GM19043 (cell line): ENCODE data around the gene PTCRA.
"Not testable (repeated sequence)": the region's sequence is repeated elsewhere in the genome, so short reads cannot be mapped to it uniquely, and the experiment has no call there.

Experiments used
- ATAC-seq: cut with Tn5 transposase; IDR thresholded peaks from one replicate; pipeline ENCODE4 v1.9.1; 2021; ENCODE audit warnings: low read depth; ENCODE audit not compliant: unreplicated experiment

The PTCRA gene

DNA sequence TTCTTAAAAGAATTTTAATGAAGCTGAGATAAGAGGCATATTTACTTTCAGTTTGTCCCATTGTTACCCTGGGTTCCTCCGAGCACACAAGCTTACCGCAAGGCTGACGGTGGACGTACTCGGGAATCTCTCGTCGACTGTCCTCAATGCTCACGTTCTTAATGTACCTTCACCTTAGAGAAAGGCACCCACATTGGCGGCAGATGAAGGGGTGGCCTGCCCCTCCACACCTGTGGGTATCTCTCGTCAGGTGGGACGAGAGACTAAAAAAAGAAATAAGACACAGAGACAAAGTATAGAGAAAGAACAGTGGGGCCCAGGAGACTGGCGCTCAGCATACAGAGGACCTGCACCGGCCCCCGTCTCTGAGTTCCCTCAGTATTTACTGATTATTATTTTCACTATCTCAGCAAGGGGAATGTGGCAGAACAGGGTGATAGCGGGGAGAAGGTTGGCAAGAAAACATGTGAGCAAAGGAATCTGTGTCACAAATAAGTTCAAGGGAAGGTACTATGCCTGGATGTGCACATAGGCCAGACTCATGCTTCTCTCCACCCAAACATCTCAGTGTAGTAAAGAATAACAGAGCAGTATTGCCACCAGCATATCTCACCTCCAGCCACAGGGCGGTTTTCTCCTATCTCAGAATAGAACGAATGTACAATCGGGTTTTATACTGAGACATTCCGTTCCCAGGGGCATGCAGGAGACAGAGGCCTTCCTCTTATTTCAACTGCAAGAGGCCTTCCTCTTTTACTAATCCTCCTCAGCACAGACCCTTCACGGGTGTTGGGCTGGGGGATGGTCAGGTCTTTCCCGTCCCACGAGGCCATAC, 13.2 kb upstream of the PTCRA start:
- ATAC-seq: not testable (repeated sequence)

DNA sequence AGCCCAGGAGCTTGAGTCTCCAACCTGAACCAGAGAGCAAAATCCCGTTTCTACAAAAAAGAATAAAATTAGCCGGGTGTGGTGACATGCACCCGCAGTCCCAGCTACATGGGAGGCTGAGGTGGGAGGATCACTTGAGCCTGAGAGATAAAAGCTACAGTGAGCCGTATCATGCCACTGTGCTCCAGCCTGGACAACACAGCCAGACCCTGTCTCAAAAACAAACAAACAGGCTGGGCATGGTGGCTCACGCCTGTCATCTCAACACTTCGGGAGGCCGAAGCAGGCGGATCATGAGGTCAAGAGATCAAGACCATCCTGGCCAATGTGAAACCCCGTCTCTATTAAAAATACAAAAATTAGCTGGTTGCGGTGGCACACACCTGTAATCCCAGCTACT, 11.4 kb upstream of the PTCRA start:
- ATAC-seq: no peak

- ATAC-seq: no peak
Observed at GRCh38 chr6:42907336-42907735, 8.5 kb upstream of the PTCRA start.

GRCh38 chr6:42909835-42910234, 6.0 kb upstream of the PTCRA start:
- no peak for ATAC-seq

DNA sequence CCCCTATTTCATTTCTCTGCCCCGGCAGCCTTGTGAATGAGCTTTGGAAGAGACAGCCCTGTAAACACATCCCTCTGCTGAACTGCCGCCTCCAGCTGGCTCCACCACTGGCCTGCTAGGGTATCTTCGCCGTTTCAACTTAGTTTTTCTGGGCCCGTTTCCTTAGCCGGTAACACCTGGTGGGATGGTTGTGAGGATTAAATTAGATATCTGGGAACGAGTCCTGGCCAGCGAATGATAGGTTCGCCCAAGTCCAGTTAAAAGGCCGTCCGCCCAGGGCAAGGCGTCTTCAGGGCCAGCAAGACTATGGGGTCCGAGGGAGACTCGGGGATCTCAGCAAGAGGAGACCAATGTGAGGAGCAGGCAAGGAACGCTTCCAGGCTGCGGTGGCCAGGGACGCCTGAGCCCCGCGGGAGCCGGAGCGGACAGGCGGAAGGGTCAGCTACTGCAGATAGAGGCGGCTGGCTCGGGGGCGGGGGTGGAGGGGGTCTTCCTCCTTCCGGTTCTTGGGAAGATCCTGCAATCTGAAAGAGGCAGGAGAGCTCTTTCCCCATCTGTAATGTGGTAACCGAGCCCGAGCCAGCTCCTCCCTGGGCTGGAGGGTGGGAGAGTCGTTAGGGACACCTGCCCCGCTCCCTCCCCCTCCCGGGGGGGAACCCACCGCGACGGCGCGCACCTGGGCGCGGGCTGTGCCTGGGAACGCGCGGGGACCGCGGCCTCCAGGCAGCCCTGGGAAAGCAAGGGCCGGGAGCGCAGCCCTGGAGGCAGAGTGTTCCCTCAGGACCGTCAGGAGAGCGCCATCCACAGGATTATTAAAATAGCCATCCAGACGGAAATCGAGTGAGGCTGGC, 4.5 kb upstream of the PTCRA start:
- no peak for ATAC-seq

GRCh38 chr6:42914546-42914945, 1.3 kb upstream of the PTCRA start:
- no peak for ATAC-seq

DNA sequence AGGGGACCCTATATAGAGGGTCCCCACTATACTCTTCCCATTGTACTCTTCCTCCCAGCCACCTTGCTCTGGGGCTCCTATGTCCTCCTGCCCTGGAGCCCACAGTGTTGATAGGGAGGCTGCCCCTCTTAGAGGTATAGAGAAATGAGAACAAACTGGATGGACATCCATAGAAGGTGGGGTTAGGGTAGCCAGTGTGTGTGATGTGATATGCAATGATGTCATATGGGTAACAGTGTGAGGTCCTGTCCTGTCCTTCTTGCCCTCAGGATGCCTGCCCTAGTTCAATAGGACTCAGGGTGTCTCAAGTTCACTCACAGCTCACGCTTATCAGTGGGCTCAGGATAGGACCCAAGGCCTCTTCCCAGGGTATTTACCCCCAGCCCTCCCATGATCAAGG, 435 bp downstream of the PTCRA start:
- no peak for ATAC-seq

GRCh38 chr6:42921801-42922200, 5.9 kb downstream of the PTCRA start:
- ATAC-seq: no peak

- no peak for ATAC-seq
Observed at GRCh38 chr6:42923666-42924065, 7.8 kb downstream of the PTCRA start.

DNA sequence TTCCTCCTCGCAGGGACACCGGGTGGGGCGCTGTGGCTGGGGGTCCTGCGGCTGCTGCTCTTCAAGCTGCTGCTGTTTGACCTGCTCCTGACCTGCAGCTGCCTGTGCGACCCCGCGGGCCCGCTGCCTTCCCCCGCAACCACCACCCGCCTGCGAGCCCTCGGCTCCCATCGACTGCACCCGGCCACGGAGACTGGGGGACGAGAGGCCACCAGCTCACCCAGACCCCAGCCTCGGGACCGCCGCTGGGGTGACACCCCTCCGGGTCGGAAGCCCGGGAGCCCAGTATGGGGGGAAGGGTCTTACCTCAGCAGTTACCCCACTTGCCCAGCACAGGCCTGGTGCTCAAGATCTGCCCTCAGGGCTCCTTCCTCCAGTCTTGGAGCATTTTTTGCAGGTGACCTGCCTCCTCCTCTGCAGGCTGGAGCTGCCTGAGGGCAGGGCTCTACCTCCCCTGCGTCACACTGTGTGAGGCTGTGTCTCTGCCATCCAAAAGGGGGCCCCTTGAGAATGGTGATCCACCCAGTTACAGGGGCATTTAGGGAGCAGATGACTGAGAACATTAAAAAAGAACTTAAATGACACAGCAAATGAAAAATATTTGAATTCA, 9.5 kb downstream of the PTCRA start:
- no peak for ATAC-seq

DNA sequence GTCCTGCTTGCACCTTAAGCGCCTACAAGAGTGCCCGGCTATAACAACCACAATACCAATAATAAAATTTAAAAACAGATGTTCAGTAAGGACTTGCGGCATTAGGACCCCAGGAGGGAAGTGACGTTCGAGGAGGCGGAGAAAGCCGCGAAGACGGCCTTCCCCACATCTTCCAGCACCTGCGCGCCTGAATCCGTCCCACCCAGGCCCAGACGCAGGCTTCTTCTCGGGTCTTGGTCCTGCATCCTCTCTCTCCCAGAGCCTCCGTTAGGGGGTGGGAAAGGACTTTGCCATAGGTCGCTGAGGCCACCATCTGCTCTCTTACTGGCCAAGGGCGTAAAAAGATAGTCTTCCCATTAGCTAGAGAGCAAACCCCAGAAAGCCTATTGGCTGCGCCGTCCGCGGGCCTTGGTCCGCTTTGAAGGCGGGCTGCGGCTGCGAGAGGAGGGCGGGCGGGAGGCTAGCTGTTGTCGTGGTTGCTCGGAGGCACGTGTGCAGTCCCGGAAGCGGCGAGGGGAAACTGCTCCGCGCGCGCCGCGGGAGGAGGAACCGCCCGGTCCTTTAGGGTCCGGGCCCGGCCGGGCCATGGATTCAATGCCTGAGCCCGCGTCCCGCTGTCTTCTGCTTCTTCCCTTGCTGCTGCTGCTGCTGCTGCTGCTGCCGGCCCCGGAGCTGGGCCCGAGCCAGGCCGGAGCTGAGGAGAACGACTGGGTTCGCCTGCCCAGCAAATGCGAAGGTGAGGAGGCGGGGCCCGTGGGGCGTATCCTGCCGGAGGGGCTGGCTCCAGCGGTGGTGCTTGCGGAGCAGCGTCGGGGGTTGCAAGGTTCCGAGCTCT, 13.3 kb downstream of the PTCRA start, which contains the start of gene CNPY3:
TSS of gene CNPY3 (plus strand) at position 495 of the 835 bp plus-strand sequence. CDS start at position 586, 91 bp downstream.
- peak; percentile 66 for ATAC-seq

GRCh38 chr6:42929821-42930360, 14.0 kb downstream of the PTCRA start:
- ATAC-seq: peak; percentile 54

DNA sequence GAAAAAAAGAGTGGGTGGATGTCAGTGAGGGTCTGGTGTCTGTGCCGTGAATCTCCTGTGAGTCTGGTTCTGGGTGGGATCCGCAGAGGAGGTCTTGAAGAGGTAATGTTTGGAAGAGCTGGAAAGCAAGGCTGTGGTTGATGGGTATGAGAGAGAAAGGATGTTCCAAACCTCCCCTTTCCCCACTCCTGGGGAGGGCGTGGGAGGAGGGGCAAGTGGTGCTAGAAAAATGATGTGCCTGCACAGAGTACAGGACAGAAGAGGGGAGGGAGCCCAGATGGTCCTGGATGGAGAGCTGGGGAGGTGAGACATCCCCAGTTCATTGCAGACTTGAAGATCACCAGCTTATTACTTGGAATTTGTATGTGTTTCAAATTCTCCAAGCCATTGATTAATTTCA, 16.6 kb downstream of the PTCRA start:
- no peak for ATAC-seq

- no peak for ATAC-seq
Observed at GRCh38 chr6:42933205-42933604, 17.4 kb downstream of the PTCRA start.

GRCh38 chr6:42935322-42935721, 19.5 kb downstream of the PTCRA start:
- ATAC-seq: no peak

- ATAC-seq: no peak
Observed at GRCh38 chr6:42936398-42936797, 20.5 kb downstream of the PTCRA start.

GRCh38 chr6:42937548-42938427, 21.9 kb downstream of the PTCRA start:
- no peak for ATAC-seq

GRCh38 chr6:42938428-42938796, 22.6 kb downstream of the PTCRA start:
- no peak for ATAC-seq
